Retinal pigment epithelial cell (primary cell): ENCODE measurements around the gene ATP13A3.

Source experiments
- DNase-seq: peaks from one replicate; pipeline ENCODE4 v3.0.0-alpha.2; 2010; ENCODE audit warnings: low read depth
- H3K4me3 ChIP-seq: 2 replicates; pipeline ENCODE4 v1.5.1; 2011; ENCODE audit warnings: mild to moderate bottlenecking, low read length, control low read depth, moderate library complexity
- TF ChIP-seq, protein P1 (sequence below): conservative IDR thresholded peaks from 2 replicates; pipeline ENCODE4 v1.5.1; 2011; ENCODE audit warnings: low read depth, low read length, control low read depth, inconsistent platforms

ATP13A3 gene

GRCh38 chr3:194466761-194467356 is 19.9 kb downstream of the ATP13A3 start:
- no peak overlapping the region for H3K4me3 ChIP-seq
- TF ChIP-seq, protein P1, sequence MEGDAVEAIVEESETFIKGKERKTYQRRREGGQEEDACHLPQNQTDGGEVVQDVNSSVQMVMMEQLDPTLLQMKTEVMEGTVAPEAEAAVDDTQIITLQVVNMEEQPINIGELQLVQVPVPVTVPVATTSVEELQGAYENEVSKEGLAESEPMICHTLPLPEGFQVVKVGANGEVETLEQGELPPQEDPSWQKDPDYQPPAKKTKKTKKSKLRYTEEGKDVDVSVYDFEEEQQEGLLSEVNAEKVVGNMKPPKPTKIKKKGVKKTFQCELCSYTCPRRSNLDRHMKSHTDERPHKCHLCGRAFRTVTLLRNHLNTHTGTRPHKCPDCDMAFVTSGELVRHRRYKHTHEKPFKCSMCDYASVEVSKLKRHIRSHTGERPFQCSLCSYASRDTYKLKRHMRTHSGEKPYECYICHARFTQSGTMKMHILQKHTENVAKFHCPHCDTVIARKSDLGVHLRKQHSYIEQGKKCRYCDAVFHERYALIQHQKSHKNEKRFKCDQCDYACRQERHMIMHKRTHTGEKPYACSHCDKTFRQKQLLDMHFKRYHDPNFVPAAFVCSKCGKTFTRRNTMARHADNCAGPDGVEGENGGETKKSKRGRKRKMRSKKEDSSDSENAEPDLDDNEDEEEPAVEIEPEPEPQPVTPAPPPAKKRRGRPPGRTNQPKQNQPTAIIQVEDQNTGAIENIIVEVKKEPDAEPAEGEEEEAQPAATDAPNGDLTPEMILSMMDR: no peak
- no peak for DNase-seq

DNA sequence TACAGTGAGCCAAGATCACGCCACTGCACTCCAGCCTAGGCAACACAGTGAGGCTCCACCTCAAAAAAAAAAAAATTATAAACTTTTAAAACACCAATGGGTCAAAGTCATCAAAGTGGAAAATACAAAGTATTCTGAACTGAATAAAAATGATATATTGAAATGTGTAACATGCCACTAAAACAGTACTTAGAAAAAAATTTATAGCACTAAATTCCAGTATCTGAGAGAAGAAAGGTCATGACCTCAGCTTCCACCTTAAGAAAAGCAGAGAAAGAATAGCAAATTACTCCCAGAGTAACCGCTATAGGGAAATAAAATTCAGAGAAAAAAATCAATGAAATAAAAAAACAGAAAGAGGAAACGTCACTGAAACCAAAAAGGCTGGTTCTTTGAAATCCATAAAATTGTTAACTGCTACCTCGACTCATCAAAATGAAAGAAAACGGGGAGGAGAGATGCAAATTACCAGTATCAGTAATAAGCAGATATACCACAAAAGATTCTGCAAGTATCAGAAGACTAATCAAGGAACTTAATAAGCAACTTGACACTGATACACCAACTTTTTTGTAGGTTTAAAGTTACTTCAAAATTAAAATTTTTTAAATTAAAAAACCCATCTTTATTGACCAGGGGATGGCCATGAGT is 20.8 kb downstream of the ATP13A3 start:
- no peak overlapping the region for H3K4me3 ChIP-seq
- no peak for DNase-seq
- TF ChIP-seq, protein P1: no peak

DNA sequence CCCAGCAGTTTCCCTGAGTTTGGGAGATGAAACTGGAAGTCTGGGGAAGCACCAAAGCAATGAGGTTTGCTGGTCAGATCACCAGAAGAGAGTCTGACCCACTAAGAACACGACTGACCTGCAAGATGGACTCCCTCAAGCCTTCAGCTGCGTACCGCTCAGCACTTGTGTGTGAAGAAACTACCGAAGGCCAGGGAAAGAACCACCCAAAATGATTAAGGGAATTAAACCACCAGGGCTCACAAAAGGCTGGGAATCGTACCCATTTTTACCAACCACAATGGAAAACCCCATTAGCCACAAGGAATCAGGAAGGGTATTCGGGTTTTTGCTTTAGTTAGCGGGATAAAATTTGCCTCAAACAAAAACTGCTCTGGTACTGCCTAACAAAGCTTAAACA is 21.6 kb downstream of the ATP13A3 start:
- DNase-seq: no peak
- no peak overlapping the region for H3K4me3 ChIP-seq
- TF ChIP-seq, protein P1: no peak

- TF ChIP-seq, protein P1: no peak
- DNase-seq: no peak
- no peak overlapping the region for H3K4me3 ChIP-seq
These were observed 22.1 kb downstream of the ATP13A3 start for GRCh38 chr3:194464692-194465091.

- TF ChIP-seq, protein P1: no peak
- no peak for DNase-seq
- no peak overlapping the region for H3K4me3 ChIP-seq
These were observed 23.9 kb downstream of the ATP13A3 start for GRCh38 chr3:194462936-194463335.

GRCh38 chr3:194460566-194460965 is 26.2 kb downstream of the ATP13A3 start:
- no peak for DNase-seq
- TF ChIP-seq, protein P1: no peak
- H3K4me3 ChIP-seq: no peak overlapping the region

GRCh38 chr3:194458131-194458530 is 28.7 kb downstream of the ATP13A3 start:
- no peak overlapping the region for H3K4me3 ChIP-seq
- DNase-seq: no peak
- TF ChIP-seq, protein P1: no peak
